A549 treated with dexamethasone at 1 μM for 4 hours (cell line): Measurements from ENCODE around the gene ZNF500. TPM values are rescaled to one million over a fixed set of nuclear protein-coding genes. Genes with fewer than 3 reads are reported as not detected.

ENCODE experiments used
- total RNA-seq: library from RNA; stranded (reverse); fragments of 200-300 nt; extraction: Qiagen RNA extraction; gene quantifications from 5 replicates; pipeline ENCODE4 v1.2.3, GENCODE V29; 2022

Gene ZNF500
- total RNA-seq = 6.6 to 8.9 TPM (median 8.8 TPM) in 5 replicates

DNA sequence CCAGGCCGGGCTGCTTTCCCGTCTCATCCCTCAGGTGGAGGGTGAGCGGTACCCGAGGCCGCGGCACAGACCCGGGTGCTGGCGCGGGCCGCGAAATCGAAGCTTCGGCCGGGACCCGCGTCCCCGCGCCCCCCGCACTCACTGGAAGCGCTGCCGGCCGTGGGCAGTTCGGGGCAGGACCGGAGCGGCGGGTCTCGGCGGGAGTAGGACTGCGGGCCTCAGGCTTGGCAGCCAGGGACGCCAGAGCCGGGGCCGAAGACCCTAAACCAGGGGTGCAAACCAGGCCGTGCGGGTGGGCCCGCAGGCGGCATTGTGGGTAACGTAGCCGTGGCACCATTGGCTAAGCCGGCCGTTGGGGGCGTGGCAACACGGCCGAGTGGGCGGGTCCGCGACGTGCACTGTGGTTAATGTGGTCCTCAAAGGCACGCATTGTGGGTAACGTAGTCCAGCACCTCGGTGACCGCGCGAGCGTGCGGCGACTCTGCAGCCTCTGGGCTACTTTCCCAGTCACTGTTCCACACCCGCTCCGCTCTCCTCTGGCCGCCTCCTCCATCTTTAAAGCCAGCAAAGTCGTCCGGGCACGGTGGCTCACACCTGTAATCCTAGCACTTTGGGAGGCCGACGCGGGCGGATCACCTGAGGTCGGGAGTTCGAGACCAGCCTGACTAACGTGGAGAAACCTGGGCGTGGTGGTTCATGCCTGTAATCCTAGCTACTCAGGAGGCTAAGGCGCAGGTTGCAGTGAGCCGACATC lies at the start of gene ZNF500:
TSS of gene ZNF500 (minus strand) at position 288 of the 754 bp plus-strand sequence. CDS start 1,184 bp downstream, outside the sequence.

DNA sequence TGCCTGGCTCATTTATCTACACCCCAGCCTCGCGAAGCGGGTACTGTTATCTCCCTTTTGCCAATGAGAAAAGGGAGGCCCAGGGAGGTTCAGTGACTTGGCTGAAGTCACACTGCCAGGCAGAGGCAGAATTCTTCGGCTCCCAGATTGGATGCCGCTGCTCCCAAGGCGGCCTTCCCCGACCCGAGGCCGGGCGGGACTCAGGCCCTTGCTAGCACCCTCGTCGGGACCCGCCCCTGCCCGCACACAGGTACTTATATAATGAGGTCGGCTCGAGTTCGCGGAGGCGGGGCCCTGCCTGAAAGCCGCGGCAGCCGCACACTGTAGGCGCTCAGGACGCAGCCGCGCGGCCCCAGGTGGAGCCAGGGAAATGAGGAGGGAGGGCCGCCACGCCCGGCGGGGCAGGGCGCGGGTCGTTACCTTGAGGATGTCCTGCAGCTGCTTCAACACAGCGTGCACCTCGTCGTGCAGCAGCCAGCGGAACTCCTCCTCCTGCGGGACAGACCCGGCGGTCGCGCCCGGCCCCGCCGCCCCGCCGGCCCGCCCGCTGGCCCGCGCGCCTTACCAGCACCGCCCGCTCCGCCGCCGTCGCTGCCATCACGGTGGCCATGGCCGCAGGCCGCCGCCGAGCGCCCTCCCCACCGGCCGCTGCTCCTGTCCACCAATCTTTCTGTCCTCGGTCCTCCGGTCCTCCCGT lies 35.1 kb upstream of the ZNF500 start, which contains the start of gene ROGDI:
TSS of gene ROGDI (minus strand) at position 672 of the 697 bp plus-strand sequence. CDS start at position 610, 62 bp downstream.

DNA sequence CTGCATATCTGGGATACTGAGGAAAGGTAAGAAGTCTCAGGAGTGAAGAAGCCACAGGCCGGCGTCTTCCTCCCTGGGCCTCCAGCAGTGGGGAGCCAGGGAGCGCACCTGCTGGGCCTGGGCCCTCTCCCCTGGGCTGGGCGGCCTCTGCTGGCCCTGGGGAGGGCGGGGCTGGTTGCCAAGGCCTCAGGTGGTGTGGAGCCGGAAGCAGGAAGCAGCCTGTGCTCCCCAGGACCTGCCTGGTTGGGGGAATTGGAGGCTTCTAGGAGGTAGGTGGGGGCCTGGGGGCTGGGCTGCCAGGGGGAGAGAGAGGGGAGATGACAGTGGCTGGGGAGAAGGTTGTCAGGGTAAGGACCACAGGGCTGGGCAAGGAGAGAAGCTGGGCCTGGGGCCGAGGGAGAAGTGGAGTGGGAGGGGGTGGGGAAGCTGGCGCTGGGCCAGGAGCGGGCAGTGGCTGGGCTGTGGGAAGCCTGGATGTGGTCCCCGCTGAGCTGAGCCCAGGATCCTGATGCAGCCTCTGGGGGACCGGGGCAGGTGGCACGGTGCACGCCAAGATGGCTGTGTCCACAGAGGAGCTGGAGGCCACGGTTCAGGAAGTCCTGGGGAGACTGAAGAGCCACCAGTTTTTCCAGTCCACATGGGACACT lies 28.3 kb upstream of the ZNF500 start, which contains the start of gene SMIM22:
TSS of gene SMIM22 (plus strand) at position 189 of the 647 bp plus-strand sequence. CDS start at position 555, 366 bp downstream.

DNA sequence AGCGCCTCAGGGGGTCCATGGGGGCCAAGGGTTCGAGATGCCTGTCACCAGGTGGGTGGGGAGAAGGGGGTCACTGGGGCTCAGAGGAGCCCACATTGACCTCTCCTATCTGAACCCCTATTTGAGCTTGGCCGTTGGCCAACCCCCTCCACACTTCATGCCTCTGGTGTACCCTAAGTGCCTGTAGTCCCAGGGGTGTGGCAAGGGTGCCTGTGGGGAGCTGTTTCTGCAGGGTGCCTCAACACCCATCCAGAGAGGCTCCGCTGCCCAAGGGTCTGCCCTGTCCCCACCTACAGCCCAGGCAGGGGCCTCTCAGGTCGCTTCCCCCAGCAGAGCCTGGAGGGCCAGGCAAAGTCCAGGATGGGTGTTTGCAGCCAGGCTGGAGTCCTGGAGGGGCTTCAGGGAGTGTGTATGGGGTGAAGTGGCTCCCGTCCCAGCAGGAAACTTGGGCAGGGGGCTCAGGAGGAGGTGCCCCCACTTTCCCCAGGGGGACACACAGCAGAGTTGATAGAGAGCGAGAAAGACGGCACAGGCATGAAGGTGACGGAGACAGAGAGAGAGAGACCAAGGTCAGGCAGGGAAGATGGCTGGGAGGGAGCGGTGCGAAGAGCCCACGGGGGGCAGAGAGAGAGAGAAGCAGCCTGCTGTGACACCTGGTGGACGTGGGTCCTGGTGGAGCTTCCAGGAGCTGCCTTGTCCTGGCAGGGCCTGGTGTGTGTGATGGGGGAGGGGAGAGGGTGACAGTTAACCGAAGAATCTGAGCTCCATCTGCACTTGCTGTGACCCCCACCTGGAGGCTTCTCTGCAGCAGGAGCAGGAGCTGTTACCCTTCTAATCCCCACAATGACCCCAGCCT lies 20.9 kb upstream of the ZNF500 start, which contains the start of gene SEPTIN12:
TSS of gene SEPTIN12 (minus strand) at position 719 of the 856 bp plus-strand sequence. CDS start at position 19, 700 bp downstream.

DNA sequence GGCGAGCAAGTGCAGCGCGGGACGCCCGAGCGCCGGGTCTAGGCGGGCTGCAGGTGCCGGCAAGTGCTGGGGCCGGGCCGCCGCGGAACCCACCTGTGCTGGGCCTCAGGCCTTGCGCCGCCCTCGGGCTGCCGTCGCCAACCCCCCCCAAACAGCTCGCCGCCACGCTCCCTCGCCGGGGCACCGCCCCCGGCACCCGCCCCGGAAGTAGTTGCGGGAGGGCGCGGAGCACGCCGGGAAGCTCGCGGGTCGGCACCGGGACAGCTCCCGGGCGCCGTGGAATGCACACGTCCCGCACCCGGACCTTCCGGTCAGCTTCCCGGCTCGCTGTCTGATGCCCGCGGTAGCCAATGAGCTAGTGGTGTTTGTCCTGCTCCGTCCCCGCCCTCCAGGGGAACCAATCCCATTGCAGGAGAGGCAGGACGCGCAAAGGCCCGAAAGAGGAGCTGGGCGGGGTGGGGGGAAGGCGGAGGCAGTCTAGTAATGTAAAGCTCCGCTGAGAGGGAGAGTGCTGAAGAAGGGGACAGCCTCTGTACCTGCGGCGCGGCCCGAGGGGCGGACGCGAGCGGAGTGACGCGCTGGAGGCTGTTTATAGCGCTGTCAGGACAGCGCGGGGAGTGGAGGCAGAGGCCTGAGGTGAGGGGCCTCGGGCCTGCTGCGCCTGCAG lies 32.8 kb downstream of the ZNF500 start, which contains the start of the genes ANKS3 and DNAAF8:
TSS of gene ANKS3 (minus strand) at position 209 of the 667 bp plus-strand sequence. CDS start 4,122 bp downstream, outside the sequence.
TSS of gene DNAAF8 (plus strand) at position 475 of the 667 bp plus-strand sequence. CDS start 1,978 bp downstream, outside the sequence.

Other genes with a start within 250 kb of the ZNF500 start
- gene CDIP1, start 228.4 kb downstream of the ZNF500 start, total RNA-seq = 12.5 to 15.7 TPM (median 14.8 TPM) in 5 replicates
- gene C16orf96, start 210.8 kb downstream of the ZNF500 start, total RNA-seq = 0.04 to 0.06 TPM (median 0.06 TPM) in 5 replicates
- 36.1 to 65.4 TPM (median 62.4 TPM) in 5 replicates for gene UBALD1, start 152.3 kb downstream of the ZNF500 start, total RNA-seq
- gene MGRN1, start 142.3 kb downstream of the ZNF500 start, total RNA-seq = 29.8 to 51.2 TPM (median 49.6 TPM) in 5 replicates
- gene NUDT16L1, start 73.6 kb downstream of the ZNF500 start, total RNA-seq = 15.8 to 22.8 TPM (median 21.1 TPM) in 5 replicates
- gene ANKS3, start 32.9 kb downstream of the ZNF500 start, total RNA-seq = 17.4 to 25.6 TPM (median 25.2 TPM) in 5 replicates
- 0.83 to 1.4 TPM (median 1.1 TPM) in 5 replicates for gene DNAAF8, start 32.6 kb downstream of the ZNF500 start, total RNA-seq
- not detected in 5 replicates for gene SEPTIN12, start 21.2 kb upstream of the ZNF500 start, total RNA-seq
- gene SMIM22, start 28.2 kb upstream of the ZNF500 start, total RNA-seq = not detected in 5 replicates
- gene ROGDI, start 35.5 kb upstream of the ZNF500 start, total RNA-seq = 9.3 to 17.5 TPM (median 15.5 TPM) in 5 replicates
- 33.8 to 43.3 TPM (median 40.1 TPM) in 5 replicates for gene GLYR1, start 80.1 kb upstream of the ZNF500 start, total RNA-seq
- gene UBN1, start 80.3 kb upstream of the ZNF500 start, total RNA-seq = 20.4 to 29.4 TPM (median 28.1 TPM) in 5 replicates
- gene PPL, start 170.0 kb upstream of the ZNF500 start, total RNA-seq = 4.2 to 7.5 TPM (median 6.4 TPM) in 5 replicates
- 0.01 to 0.06 TPM (median 0.03 TPM) in 5 replicates for gene SEC14L5, start 191.2 kb upstream of the ZNF500 start, total RNA-seq